Nephron (organoid): ENCODE measurements around the gene ZBTB4.

Experiments
- H3K27ac Mint-ChIP-seq, 3 experiments: 2 replicates each; pipeline ENCODE4 v1.8.0; 2020; ENCODE audit warnings: mixed read lengths in 3 of 3, mild to moderate bottlenecking in 2 of 3, moderate library complexity in 1 of 3
- H3K27me3 Mint-ChIP-seq: 2 replicates; pipeline ENCODE4 v1.8.0; 2021; ENCODE audit warnings: low read depth, mild to moderate bottlenecking, moderate library complexity, mixed read lengths
- H3K36me3 Mint-ChIP-seq: 2 replicates; pipeline ENCODE4 v1.8.0; 2020; ENCODE audit warnings: low read depth, mixed read lengths
- H3K4me1 Mint-ChIP-seq: 2 replicates; pipeline ENCODE4 v1.8.0; 2020; ENCODE audit warnings: mixed read lengths
- H3K4me3 Mint-ChIP-seq, 3 experiments: 2 replicates each; pipeline ENCODE4 v1.8.0; 2020; ENCODE audit warnings: mild to moderate bottlenecking in 3 of 3, mixed read lengths in 3 of 3, moderate library complexity in 2 of 3
- H3K9me3 Mint-ChIP-seq: 2 replicates; pipeline ENCODE4 v1.8.0; 2020; ENCODE audit warnings: mixed read lengths
- CTCF ChIP-seq, 3 experiments: fragments of 200-600 bp; sonication (generic); IDR thresholded peaks; one replicate each; pipeline ENCODE4 v1.5.0; 2021; ENCODE audit warnings: antibody characterized with exemption in 3 of 3; ENCODE audit not compliant: unreplicated experiment in 3 of 3

The ZBTB4 gene

GRCh38 chr17:7417056-7417655 is 62.3 kb downstream of the ZBTB4 start:
- H3K27ac Mint-ChIP-seq: no peak overlapping the region
- H3K4me1 Mint-ChIP-seq: no peaks in the 10 kb centered on the region
- H3K4me3 Mint-ChIP-seq: no peak overlapping the region
- H3K36me3 Mint-ChIP-seq: peaks cover 18% of the 10 kb centered on the region
- H3K27me3 Mint-ChIP-seq: no peaks in the 10 kb centered on the region
- no peaks in the 10 kb centered on the region for H3K9me3 Mint-ChIP-seq
- no peak for TF ChIP-seq CTCF (IDR thresholded peaks at IDR 0.05; ENCODE audit: unreplicated experiment in 3 of 3)

- Mint-ChIP-seq H3K4me1 (no peaks in the 10 kb centered on the region), H3K9me3 (no peaks in the 10 kb centered on the region)
Observed at GRCh38 chr17:7416323-7416722, 63.1 kb downstream of the ZBTB4 start.

GRCh38 chr17:7415784-7416183 is 63.6 kb downstream of the ZBTB4 start:
- H3K27me3 Mint-ChIP-seq: no peaks in the 10 kb centered on the region
- H3K4me3 Mint-ChIP-seq: no peak overlapping the region
- H3K4me1 Mint-ChIP-seq: no peaks in the 10 kb centered on the region

More at GRCh38 chr17:7416323-7416722, 63.1 kb downstream of the ZBTB4 start:
- Mint-ChIP-seq H3K27me3 (no peaks in the 10 kb centered on the region), H3K4me3 (no peak overlapping the region), H3K36me3 (peaks cover 18% of the 10 kb centered on the region), H3K27ac (peak overlapping the region; percentile 1 to 14 (median 13))
- TF ChIP-seq CTCF (IDR thresholded peaks at IDR 0.05; ENCODE audit: unreplicated experiment in 3 of 3): no peak

GRCh38 chr17:7414837-7415236 is 64.6 kb downstream of the ZBTB4 start:
- Mint-ChIP-seq H3K27me3 (no peaks in the 10 kb centered on the region), H3K4me3 (no peak overlapping the region), H3K4me1 (no peaks in the 10 kb centered on the region), H3K9me3 (no peaks in the 10 kb centered on the region), H3K36me3 (peaks cover 29% of the 10 kb centered on the region), H3K27ac (no peak overlapping the region)
- TF ChIP-seq CTCF (IDR thresholded peaks at IDR 0.05; ENCODE audit: unreplicated experiment in 3 of 3): no peak

More at GRCh38 chr17:7415784-7416183, 63.6 kb downstream of the ZBTB4 start:
- TF ChIP-seq CTCF (IDR thresholded peaks at IDR 0.05; ENCODE audit: unreplicated experiment in 3 of 3): no peak
- Mint-ChIP-seq H3K36me3 (peaks cover 19% of the 10 kb centered on the region), H3K27ac (no peak overlapping the region), H3K9me3 (no peaks in the 10 kb centered on the region)

- Mint-ChIP-seq H3K4me3 (no peak overlapping the region), H3K9me3 (no peaks in the 10 kb centered on the region), H3K27ac (peak overlapping the region in 1 of 3 experiments; percentile 23), H3K27me3 (no peaks in the 10 kb centered on the region), H3K36me3 (peaks cover 38% of the 10 kb centered on the region), H3K4me1 (peaks cover 6% of the 10 kb centered on the region)
- no peak for TF ChIP-seq CTCF (IDR thresholded peaks at IDR 0.05; ENCODE audit: unreplicated experiment in 3 of 3)
Observed at GRCh38 chr17:7413346-7413985, 66.0 kb downstream of the ZBTB4 start.

GRCh38 chr17:7411427-7411750 is 68.0 kb downstream of the ZBTB4 start:
- no peak for TF ChIP-seq CTCF (IDR thresholded peaks at IDR 0.05; ENCODE audit: unreplicated experiment in 3 of 3)
- Mint-ChIP-seq H3K36me3 (peaks cover 35% of the 10 kb centered on the region), H3K27me3 (peaks cover under 1% of the 10 kb centered on the region), H3K4me1 (peaks cover 6% of the 10 kb centered on the region), H3K9me3 (no peaks in the 10 kb centered on the region), H3K4me3 (no peak overlapping the region), H3K27ac (no peak overlapping the region)
